WTC11 (cell line): ENCODE measurements around the gene FMN2. TPM values are rescaled to one million over a fixed set of nuclear protein-coding genes. Genes with fewer than 3 reads are reported as not detected.

Experiments used
- ATAC-seq: fragments of 200-7000 bp; cut with Tn5 transposase; 2 replicates; pipeline ENCODE4 v1.10.0; 2021; ENCODE audit warnings: mild to moderate bottlenecking, moderate library complexity
- CTCF ChIA-PET: fragments of 300-600 bp; sonication (Branson Sonifier 250); formaldehyde crosslinking; loops from one replicate; lab custom pipeline; 2021; ENCODE audit warnings: antibody characterized with exemption; lab: Charles Lee
- POLR2A ChIA-PET: fragments of 350-600 bp; sonication (Branson Sonifier 250); formaldehyde crosslinking; loops from one replicate; lab custom pipeline; 2021; ENCODE audit warnings: antibody characterized with exemption; lab: Charles Lee
- DNase-seq: peaks from one replicate; pipeline ENCODE4 v3.0.0; 2021; ENCODE audit warnings: low spot score
- H3K27ac Mint-ChIP-seq: 2 replicates; pipeline ENCODE4 v1.8.0; 2021; ENCODE audit warnings: mixed read lengths
- H3K27me3 Mint-ChIP-seq: 2 replicates; pipeline ENCODE4 v1.8.0; 2021; ENCODE audit warnings: low read depth, mild to moderate bottlenecking, moderate library complexity, mixed read lengths
- H3K36me3 Mint-ChIP-seq: 2 replicates; pipeline ENCODE4 v1.8.0; 2021; ENCODE audit warnings: mixed read lengths
- H3K4me1 Mint-ChIP-seq: 2 replicates; pipeline ENCODE4 v1.8.0; 2022; ENCODE audit warnings: mixed read lengths
- H3K4me3 Mint-ChIP-seq: 2 replicates; pipeline ENCODE4 v1.8.0; 2021; ENCODE audit warnings: mild to moderate bottlenecking, moderate library complexity, mixed read lengths
- H3K9me3 Mint-ChIP-seq: 2 replicates; pipeline ENCODE4 v1.8.0; 2021; ENCODE audit warnings: mixed read lengths
- ATF1 ChIP-seq: sonication (generic); formaldehyde crosslinking; IDR thresholded peaks from 2 replicates; pipeline ENCODE4 v1.8.1; 2023; ENCODE audit warnings: mild to moderate bottlenecking, moderate library complexity, missing genetic modification reagents
- CREB1 ChIP-seq: sonication (generic); formaldehyde crosslinking; IDR thresholded peaks from 2 replicates; pipeline ENCODE4 v1.8.0; 2023; ENCODE audit warnings: mild to moderate bottlenecking, missing genetic modification reagents
- ERG ChIP-seq: fragments of 250-450 bp; sonication (Bioruptor Pico); IDR thresholded peaks from 2 replicates; pipeline ENCODE4 v1.8.0; 2021; ENCODE audit warnings: mild to moderate bottlenecking
- FOXJ3 ChIP-seq: sonication (generic); formaldehyde crosslinking; IDR thresholded peaks from 2 replicates; pipeline ENCODE4 v1.9.0; 2021; ENCODE audit warnings: missing genetic modification reagents, mild to moderate bottlenecking, borderline replicate concordance
- GABPB1 ChIP-seq: sonication (generic); formaldehyde crosslinking; IDR thresholded peaks from 2 replicates; pipeline ENCODE4 v1.8.1; 2023; ENCODE audit warnings: mild to moderate bottlenecking, missing genetic modification reagents
- GRHL2 ChIP-seq: fragments of 250-450 bp; sonication (Bioruptor Pico); IDR thresholded peaks from 2 replicates; pipeline ENCODE4 v1.8.0; 2022; ENCODE audit warnings: mild to moderate bottlenecking, moderate library complexity; ENCODE audit not compliant: insufficient replicate concordance, severe bottlenecking
- JAZF1 ChIP-seq: fragments of 250-450 bp; sonication (Bioruptor Pico); IDR thresholded peaks from 2 replicates; pipeline ENCODE4 v1.9.0; 2021; ENCODE audit warnings: moderate library complexity, mild to moderate bottlenecking, inconsistent platforms
- MYBL2 ChIP-seq: sonication (generic); formaldehyde crosslinking; IDR thresholded peaks from 2 replicates; pipeline ENCODE4 v1.8.1; 2023; ENCODE audit warnings: mild to moderate bottlenecking, moderate library complexity, missing genetic modification reagents
- NR1H2 ChIP-seq: sonication (generic); formaldehyde crosslinking; IDR thresholded peaks from 2 replicates; pipeline ENCODE4 v1.9.0; 2021; ENCODE audit warnings: mild to moderate bottlenecking, moderate library complexity, missing genetic modification reagents
- PRRX2 ChIP-seq: fragments of 250-450 bp; sonication (Bioruptor Pico); IDR thresholded peaks from 2 replicates; pipeline ENCODE4 v1.8.0; 2021; ENCODE audit warnings: mild to moderate bottlenecking
- SMAD4 ChIP-seq: sonication (generic); formaldehyde crosslinking; IDR thresholded peaks from 2 replicates; pipeline ENCODE4 v1.8.0; 2022; ENCODE audit warnings: mild to moderate bottlenecking, missing genetic modification reagents
- TP53 ChIP-seq: sonication (generic); formaldehyde crosslinking; IDR thresholded peaks from 2 replicates; pipeline ENCODE4 v1.8.1; 2023; ENCODE audit warnings: mild to moderate bottlenecking, missing genetic modification reagents
- ZNF219 ChIP-seq: sonication (generic); formaldehyde crosslinking; IDR thresholded peaks from 2 replicates; pipeline ENCODE4 v1.8.0; 2023; ENCODE audit warnings: missing genetic modification reagents, mild to moderate bottlenecking, borderline replicate concordance
- ZNF281 ChIP-seq: sonication (generic); formaldehyde crosslinking; IDR thresholded peaks from 2 replicates; pipeline ENCODE4 v1.8.0; 2023; ENCODE audit warnings: mild to moderate bottlenecking, missing genetic modification reagents
- ZSCAN18 ChIP-seq: fragments of 250-450 bp; sonication (Bioruptor Pico); IDR thresholded peaks from 2 replicates; pipeline ENCODE4 v2.1.2; 2022; ENCODE audit warnings: mild to moderate bottlenecking, moderate library complexity
- total RNA-seq: library from RNA; stranded (reverse); gene quantifications from 3 replicates; pipeline ENCODE4 v1.2.3, GENCODE V29; 2021
- TF ChIP-seq, protein P1 (sequence below): sonication (generic); formaldehyde crosslinking; IDR thresholded peaks from 2 replicates; pipeline ENCODE4 v1.8.0; 2023; ENCODE audit warnings: missing genetic modification reagents, mild to moderate bottlenecking, borderline replicate concordance
- TF ChIP-seq, protein P2 (sequence below): sonication (generic); formaldehyde crosslinking; conservative IDR thresholded peaks from 2 replicates; pipeline ENCODE4 v1.8.1; 2023; ENCODE audit warnings: mild to moderate bottlenecking, low read depth, missing genetic modification reagents, moderate library complexity

FMN2 gene
- total RNA-seq, 1 experiment from 2014 or later = 1.8 TPM

DNA sequence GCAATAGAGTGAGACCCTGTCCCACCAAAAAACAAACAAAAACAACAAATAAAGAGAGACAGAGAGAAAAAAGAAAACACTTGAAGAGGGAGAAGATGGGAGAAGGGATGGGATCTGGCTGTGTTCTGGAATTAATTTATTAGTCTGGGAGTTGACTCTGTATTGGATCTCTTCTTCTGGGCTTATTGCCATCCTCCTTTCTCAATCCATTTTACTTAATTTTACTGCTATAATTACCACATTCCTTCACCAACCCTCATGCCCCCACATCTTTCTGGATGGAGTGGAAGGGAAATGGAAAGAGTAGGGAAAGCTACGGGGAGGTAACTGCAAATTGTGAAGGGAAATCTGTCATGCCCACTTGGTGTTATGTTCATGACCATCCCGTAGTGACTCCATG lies 42.9 kb downstream of the FMN2 start (continued):
- TF ChIP-seq ATF1 (CRISPR knock-in tag) (no peak), NR1H2 (CRISPR knock-in tag) (no peak), FOXJ3 (CRISPR knock-in tag) (no peak), ZNF281 (CRISPR knock-in tag) (no peak)

DNA sequence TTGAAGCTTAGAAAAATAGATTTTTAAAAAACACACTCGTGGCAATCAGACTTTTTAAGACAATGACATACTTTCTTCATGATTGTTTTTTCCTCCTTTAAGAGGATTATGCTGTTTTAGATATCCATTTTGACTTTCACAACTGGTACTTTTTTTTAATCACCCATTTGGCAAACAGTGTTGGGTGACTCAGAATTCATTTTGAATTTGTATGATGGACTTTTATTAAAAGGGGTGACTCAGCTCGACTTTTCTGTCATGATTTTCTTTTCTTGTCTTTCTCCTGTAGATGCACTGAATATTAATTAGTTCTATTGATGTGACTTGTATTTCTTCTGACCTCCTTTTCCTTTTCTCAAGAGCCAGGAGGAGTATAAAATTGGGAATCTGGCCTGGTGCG lies 44.7 kb downstream of the FMN2 start:
- no peak overlapping the region for H3K27ac Mint-ChIP-seq
- H3K4me1 Mint-ChIP-seq = peaks cover 23% of the 10 kb centered on the region
- no peak overlapping the region for H3K4me3 Mint-ChIP-seq
- H3K9me3 Mint-ChIP-seq = no peaks in the 10 kb centered on the region; the same call in 1 of the 2 replicates
- no peak for DNase-seq
- TF ChIP-seq TP53 (CRISPR knock-in tag) = no peak
- TF ChIP-seq, protein P1, sequence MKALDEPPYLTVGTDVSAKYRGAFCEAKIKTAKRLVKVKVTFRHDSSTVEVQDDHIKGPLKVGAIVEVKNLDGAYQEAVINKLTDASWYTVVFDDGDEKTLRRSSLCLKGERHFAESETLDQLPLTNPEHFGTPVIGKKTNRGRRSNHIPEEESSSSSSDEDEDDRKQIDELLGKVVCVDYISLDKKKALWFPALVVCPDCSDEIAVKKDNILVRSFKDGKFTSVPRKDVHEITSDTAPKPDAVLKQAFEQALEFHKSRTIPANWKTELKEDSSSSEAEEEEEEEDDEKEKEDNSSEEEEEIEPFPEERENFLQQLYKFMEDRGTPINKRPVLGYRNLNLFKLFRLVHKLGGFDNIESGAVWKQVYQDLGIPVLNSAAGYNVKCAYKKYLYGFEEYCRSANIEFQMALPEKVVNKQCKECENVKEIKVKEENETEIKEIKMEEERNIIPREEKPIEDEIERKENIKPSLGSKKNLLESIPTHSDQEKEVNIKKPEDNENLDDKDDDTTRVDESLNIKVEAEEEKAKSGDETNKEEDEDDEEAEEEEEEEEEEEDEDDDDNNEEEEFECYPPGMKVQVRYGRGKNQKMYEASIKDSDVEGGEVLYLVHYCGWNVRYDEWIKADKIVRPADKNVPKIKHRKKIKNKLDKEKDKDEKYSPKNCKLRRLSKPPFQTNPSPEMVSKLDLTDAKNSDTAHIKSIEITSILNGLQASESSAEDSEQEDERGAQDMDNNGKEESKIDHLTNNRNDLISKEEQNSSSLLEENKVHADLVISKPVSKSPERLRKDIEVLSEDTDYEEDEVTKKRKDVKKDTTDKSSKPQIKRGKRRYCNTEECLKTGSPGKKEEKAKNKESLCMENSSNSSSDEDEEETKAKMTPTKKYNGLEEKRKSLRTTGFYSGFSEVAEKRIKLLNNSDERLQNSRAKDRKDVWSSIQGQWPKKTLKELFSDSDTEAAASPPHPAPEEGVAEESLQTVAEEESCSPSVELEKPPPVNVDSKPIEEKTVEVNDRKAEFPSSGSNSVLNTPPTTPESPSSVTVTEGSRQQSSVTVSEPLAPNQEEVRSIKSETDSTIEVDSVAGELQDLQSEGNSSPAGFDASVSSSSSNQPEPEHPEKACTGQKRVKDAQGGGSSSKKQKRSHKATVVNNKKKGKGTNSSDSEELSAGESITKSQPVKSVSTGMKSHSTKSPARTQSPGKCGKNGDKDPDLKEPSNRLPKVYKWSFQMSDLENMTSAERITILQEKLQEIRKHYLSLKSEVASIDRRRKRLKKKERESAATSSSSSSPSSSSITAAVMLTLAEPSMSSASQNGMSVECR (CRISPR knock-in tag) = no peak
- TF ChIP-seq ERG = no peak
- TF ChIP-seq, all 79 proteins: peak for 0
- ChIA-PET CTCF (no interaction called here), POLR2A (interaction anchor here (0.7 kb wide), 1 partner anchor 23 kb away, joined by 10 read pairs; no protein-coding TSS in a partner anchor)
- Mint-ChIP-seq H3K27me3 (no peaks in the 10 kb centered on the region), H3K36me3 (no peaks in the 10 kb centered on the region)
- no peak for ATAC-seq

DNA sequence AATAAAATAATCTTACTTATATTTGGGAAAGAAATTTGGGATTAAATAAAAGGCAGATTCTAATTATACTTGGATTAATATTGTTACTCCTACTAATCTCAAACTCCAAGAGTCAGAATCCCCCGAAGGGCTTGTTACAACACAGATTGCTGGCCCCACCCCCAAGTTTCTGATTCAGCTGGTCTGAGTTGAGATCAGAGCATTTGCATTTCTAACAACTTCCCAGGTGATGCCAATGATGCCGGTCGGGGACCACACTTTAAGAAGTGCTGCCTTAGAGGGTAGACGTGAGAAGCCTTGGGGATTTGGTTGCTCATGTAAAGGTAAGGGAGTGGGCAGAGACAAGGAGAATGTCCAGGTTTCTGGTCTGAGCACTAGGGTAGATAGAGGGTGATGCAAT lies 47.2 kb downstream of the FMN2 start:
- DNase-seq (peak; percentile 34), ATAC-seq (peak; percentile 84)
- peaks cover 5% of the 10 kb centered on the region for H3K9me3 Mint-ChIP-seq
- H3K4me1 Mint-ChIP-seq = peaks cover 23% of the 10 kb centered on the region
- no peaks in the 10 kb centered on the region for H3K36me3 Mint-ChIP-seq
- H3K27ac Mint-ChIP-seq = no peak overlapping the region
- ChIA-PET POLR2A (no interaction called here), CTCF (interaction anchor here (2.8 kb wide), 1 partner anchor 11 kb away, joined by 10 read pairs; no protein-coding TSS in a partner anchor)
- H3K4me3 Mint-ChIP-seq = no peak overlapping the region
- no peaks in the 10 kb centered on the region for H3K27me3 Mint-ChIP-seq
- TF ChIP-seq ZSCAN18 (CRISPR knock-in tag) (no peak), JAZF1 (CRISPR knock-in tag) (no peak), PRRX2 (CRISPR knock-in tag) (no peak), MYBL2 (CRISPR knock-in tag) (no peak), CREB1 (no peak), NR1H2 (CRISPR knock-in tag) (no peak), GABPB1 (CRISPR knock-in tag) (no peak), SMAD4 (CRISPR knock-in tag) (no peak), GRHL2 (CRISPR knock-in tag) (no peak), ZNF219 (CRISPR knock-in tag) (no peak)
- TF ChIP-seq, protein P2, sequence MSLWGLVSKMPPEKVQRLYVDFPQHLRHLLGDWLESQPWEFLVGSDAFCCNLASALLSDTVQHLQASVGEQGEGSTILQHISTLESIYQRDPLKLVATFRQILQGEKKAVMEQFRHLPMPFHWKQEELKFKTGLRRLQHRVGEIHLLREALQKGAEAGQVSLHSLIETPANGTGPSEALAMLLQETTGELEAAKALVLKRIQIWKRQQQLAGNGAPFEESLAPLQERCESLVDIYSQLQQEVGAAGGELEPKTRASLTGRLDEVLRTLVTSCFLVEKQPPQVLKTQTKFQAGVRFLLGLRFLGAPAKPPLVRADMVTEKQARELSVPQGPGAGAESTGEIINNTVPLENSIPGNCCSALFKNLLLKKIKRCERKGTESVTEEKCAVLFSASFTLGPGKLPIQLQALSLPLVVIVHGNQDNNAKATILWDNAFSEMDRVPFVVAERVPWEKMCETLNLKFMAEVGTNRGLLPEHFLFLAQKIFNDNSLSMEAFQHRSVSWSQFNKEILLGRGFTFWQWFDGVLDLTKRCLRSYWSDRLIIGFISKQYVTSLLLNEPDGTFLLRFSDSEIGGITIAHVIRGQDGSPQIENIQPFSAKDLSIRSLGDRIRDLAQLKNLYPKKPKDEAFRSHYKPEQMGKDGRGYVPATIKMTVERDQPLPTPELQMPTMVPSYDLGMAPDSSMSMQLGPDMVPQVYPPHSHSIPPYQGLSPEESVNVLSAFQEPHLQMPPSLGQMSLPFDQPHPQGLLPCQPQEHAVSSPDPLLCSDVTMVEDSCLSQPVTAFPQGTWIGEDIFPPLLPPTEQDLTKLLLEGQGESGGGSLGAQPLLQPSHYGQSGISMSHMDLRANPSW (CRISPR knock-in tag) = no peak
